GM18505 (cell line): ENCODE data around the gene PLEKHM3.

Experiments
- ATAC-seq: cut with Tn5 transposase; IDR thresholded peaks from one replicate; pipeline ENCODE4 v1.9.1; 2021; ENCODE audit not compliant: unreplicated experiment
- POLR2A ChIP-seq: IDR thresholded peaks from 4 replicates; pipeline ENCODE4 v1.6.1; 2011; ENCODE audit warnings: borderline replicate concordance; ENCODE audit not compliant: insufficient read depth, insufficient read length; ENCODE audit errors: extremely low read depth

PLEKHM3 gene

GRCh38 chr2:207844648-207845047 is 180.7 kb downstream of the PLEKHM3 start:
- no peak for TF ChIP-seq POLR2A
- no peak for ATAC-seq

GRCh38 chr2:207840101-207840500 is 185.2 kb downstream of the PLEKHM3 start:
- ATAC-seq, result no peak
- no peak for TF ChIP-seq POLR2A

- ATAC-seq, result no peak
- no peak for TF ChIP-seq POLR2A
These were observed 185.8 kb downstream of the PLEKHM3 start for GRCh38 chr2:207839575-207839974.

- ATAC-seq, result no peak
- no peak for TF ChIP-seq POLR2A
These were observed 186.3 kb downstream of the PLEKHM3 start for GRCh38 chr2:207839028-207839427.

GRCh38 chr2:207836521-207837133 is 188.7 kb downstream of the PLEKHM3 start:
- ATAC-seq, result no peak
- no peak for TF ChIP-seq POLR2A

GRCh38 chr2:207835805-207836204 is 189.5 kb downstream of the PLEKHM3 start:
- TF ChIP-seq POLR2A, result no peak
- ATAC-seq, result no peak

- TF ChIP-seq POLR2A, result no peak
- ATAC-seq, result peak; percentile 98
These were observed 192.0 kb downstream of the PLEKHM3 start for GRCh38 chr2:207833251-207833751.

GRCh38 chr2:207831584-207832248 is 193.6 kb downstream of the PLEKHM3 start:
- no peak for ATAC-seq

GRCh38 chr2:207830778-207831438 is 194.4 kb downstream of the PLEKHM3 start:
- no peak for ATAC-seq
- TF ChIP-seq POLR2A, result no peak

More at GRCh38 chr2:207831584-207832248, 193.6 kb downstream of the PLEKHM3 start:
- TF ChIP-seq POLR2A, result no peak

- no peak for TF ChIP-seq POLR2A
- no peak for ATAC-seq
These were observed 196.8 kb downstream of the PLEKHM3 start for GRCh38 chr2:207828361-207829057.

GRCh38 chr2:207825978-207826377 is 199.3 kb downstream of the PLEKHM3 start:
- ATAC-seq, result no peak
- TF ChIP-seq POLR2A, result no peak

GRCh38 chr2:207825045-207825954 is 200.0 kb downstream of the PLEKHM3 start:
- TF ChIP-seq POLR2A, result no peak
- no peak for ATAC-seq
